ENCODE results near the gene PIP5K1C. TPM values are rescaled to one million over a fixed set of nuclear protein-coding genes. Genes with fewer than 3 reads are reported as not detected.

PIP5K1C gene
- total RNA-seq, 1 donor from 2014 or later: 65.8 TPM

DNA sequence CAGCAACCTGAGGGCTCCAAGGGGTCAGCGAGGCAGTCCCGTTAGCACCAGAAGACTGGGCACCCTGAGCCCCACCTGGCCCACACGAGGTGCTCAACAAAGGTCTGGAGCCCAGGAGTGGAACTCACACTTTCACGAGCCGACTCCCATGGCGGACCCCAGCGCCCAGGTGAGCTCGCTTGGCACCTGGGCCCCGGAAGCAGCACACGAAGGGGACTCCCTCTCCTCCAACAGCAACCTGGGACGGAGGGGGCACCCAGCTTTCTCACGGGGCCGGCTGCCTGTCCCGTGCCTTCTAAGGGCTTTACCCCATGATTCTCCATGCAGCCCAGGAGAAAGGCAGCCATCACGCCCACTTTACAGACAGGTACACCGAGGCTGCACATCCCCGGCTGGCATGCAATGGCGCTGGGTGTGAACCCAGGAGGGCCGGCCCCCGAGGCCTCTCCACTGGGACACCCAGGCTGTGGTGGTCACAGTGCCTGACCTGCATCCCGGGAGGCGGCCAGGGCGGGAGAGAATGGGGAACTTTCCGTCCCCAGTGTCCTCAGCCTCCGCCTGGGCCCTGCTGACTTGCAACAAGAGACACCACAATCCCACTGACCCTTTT, 5.0 kb downstream of the PIP5K1C start:
- Mint-ChIP-seq H3K27ac (ENCODE audit: unreplicated experiment) (no peak overlapping the region), H3K27me3 (ENCODE audit: unreplicated experiment) (peaks cover 6% of the 10 kb centered on the region), H3K36me3 (ENCODE audit: low read depth, unreplicated experiment) (peaks cover 8% of the 10 kb centered on the region), H3K9me3 (ENCODE audit: unreplicated experiment) (no peaks in the 10 kb centered on the region), H3K4me3 (ENCODE audit: unreplicated experiment) (no peak overlapping the region), H3K4me1 (ENCODE audit: unreplicated experiment) (peaks cover 3% of the 10 kb centered on the region)
- DNase-seq (ENCODE audit: low spot score): no peak
- TF ChIP-seq, protein P1, sequence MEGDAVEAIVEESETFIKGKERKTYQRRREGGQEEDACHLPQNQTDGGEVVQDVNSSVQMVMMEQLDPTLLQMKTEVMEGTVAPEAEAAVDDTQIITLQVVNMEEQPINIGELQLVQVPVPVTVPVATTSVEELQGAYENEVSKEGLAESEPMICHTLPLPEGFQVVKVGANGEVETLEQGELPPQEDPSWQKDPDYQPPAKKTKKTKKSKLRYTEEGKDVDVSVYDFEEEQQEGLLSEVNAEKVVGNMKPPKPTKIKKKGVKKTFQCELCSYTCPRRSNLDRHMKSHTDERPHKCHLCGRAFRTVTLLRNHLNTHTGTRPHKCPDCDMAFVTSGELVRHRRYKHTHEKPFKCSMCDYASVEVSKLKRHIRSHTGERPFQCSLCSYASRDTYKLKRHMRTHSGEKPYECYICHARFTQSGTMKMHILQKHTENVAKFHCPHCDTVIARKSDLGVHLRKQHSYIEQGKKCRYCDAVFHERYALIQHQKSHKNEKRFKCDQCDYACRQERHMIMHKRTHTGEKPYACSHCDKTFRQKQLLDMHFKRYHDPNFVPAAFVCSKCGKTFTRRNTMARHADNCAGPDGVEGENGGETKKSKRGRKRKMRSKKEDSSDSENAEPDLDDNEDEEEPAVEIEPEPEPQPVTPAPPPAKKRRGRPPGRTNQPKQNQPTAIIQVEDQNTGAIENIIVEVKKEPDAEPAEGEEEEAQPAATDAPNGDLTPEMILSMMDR (IDR thresholded peaks at IDR 0.05; ENCODE audit: unreplicated experiment): no peak

DNA sequence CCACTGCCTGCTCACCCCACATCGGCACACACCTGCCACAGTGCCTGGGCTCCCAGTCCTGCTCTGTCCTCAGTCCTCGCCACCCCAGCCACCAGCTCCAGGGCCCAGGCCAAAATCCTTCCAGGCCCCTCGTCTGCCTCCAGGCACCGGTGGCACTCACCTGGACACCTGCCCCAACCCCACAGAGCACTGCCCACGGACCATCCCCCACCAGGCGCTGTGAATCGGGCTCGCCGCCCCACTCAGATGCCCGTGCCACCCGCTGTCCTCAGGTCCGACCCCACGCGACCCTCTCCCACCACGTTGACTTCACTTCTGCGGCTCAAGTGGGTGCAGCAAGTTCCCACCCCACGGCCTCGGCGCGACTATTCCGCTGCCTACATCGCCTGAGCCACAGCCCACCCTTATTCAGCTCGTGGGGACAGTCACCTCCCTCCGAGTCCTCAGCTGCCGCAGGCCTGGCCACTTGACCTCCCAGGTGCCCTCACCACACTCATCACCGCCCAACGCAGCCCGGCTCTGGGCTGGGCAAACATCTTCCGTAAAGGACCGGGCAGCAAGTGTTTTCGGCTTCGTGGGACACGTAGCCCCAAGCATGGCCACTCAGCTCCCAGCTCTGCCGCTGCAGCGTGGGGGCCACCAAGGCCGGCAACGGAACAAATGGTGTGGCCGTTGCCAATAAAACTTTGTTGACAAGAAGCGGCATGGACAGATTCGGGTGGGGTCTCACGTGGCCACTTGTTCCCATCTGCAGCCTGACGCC, 5.7 kb downstream of the PIP5K1C start:
- DNase-seq (ENCODE audit: low spot score): no peak
- Mint-ChIP-seq H3K27ac (ENCODE audit: unreplicated experiment) (no peak overlapping the region), H3K4me3 (ENCODE audit: unreplicated experiment) (no peak overlapping the region)

DNA sequence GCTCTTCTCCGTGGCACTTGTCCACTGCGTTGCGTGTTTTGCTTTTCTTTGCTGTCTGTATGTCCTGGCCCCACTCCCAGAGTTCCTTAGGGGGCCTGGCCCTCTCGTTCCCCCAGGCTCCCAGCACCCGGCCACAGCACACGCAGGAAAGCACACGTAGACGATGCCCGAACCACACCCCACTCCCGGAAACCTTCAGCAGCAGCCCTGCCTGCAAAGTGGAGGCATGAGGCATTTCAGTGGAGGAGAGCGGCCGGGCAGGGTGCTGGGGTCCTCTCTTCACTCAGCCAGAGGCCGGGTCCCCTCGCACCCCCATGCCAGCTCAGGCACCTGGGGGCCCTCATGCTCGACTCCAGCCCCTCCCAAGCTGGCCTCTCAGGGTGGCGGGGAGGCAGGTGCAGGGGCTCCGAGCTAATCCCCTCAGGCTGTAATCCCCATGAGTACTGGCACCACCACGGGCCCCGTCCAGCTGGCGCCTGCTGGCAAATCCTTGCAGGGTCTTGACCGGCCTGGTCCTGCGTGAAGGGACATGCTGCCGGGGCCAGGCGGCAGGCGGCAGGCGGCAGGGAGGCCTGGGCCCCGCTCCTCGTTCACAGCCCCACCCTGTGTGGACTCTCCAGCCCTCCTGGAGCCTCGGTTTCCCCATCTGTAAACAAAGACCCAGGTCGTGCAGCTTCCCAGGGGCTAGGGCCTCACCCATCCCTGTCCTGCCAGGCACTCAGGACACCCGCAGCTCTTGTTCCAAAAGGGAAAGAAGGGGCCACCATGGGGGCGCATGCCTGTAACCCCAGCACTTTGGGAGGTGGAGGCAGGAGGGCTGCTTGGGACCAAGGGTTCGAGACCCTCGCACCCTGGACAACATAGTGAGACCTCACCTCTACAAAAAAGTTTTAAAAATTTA, 7.0 kb downstream of the PIP5K1C start:
- no peaks in the 10 kb centered on the region for H3K9me3 Mint-ChIP-seq (ENCODE audit: unreplicated experiment)
- peaks cover 7% of the 10 kb centered on the region for H3K27me3 Mint-ChIP-seq (ENCODE audit: unreplicated experiment)
- peaks cover 16% of the 10 kb centered on the region for H3K36me3 Mint-ChIP-seq (ENCODE audit: low read depth, unreplicated experiment)
- TF ChIP-seq, protein P1 (IDR thresholded peaks at IDR 0.05; ENCODE audit: unreplicated experiment): no peak
- H3K27ac Mint-ChIP-seq (ENCODE audit: unreplicated experiment): no peak overlapping the region
- H3K4me1 Mint-ChIP-seq (ENCODE audit: unreplicated experiment): peaks cover 4% of the 10 kb centered on the region
- no peak for DNase-seq (ENCODE audit: low spot score)
- no peak overlapping the region for H3K4me3 Mint-ChIP-seq (ENCODE audit: unreplicated experiment)

More for the DNA sequence above, 5.7 kb downstream of the PIP5K1C start:
- Mint-ChIP-seq H3K9me3 (ENCODE audit: unreplicated experiment) (no peaks in the 10 kb centered on the region), H3K36me3 (ENCODE audit: low read depth, unreplicated experiment) (peaks cover 14% of the 10 kb centered on the region), H3K4me1 (ENCODE audit: unreplicated experiment) (peaks cover 5% of the 10 kb centered on the region), H3K27me3 (ENCODE audit: unreplicated experiment) (peaks cover 6% of the 10 kb centered on the region)
- TF ChIP-seq, protein P1 (IDR thresholded peaks at IDR 0.05; ENCODE audit: unreplicated experiment): no peak

DNA sequence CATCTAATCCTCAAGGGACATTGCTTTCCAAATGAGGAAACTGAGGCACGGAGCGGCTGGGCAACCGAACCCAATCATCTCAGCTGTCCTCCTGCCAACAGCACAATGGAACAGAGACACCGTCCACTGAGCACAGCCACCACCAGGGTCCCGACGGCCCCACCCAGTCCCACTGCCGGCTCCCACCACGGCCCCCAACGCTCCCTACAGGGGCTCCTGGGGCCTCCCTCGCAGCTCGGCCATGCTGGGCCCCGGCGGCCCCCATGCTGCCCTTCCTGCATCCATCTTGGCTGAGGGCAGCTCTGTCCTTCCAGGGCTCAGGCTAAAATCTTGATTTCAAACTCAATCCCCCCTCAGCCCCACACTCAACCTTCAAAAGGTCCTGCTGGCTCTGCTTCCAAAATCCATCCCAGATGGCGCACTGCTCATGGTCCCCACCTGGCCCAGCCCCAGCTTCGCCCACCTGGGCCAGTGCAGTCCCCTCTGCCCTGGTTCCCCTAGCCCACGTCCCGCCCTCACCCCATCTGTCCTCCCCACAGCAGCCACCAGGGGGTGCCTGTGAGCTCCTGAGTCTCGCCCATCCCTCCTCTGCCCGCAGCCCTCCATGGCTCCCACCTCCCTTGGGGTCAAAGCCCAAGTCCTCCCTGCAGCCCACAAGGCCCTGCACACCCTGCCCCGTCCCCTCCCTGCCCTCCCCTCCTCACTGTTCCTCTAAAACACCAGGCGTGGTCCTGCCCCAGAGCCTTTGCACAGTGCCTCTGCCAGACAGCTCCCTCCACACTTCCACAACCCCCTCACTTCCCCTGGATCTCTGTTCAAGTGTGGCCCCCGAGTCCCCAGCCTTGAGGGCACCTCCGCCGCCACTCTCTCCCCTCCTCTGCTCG, 7.9 kb downstream of the PIP5K1C start:
- Mint-ChIP-seq H3K27ac (ENCODE audit: unreplicated experiment) (no peak overlapping the region), H3K9me3 (ENCODE audit: unreplicated experiment) (no peaks in the 10 kb centered on the region), H3K4me3 (ENCODE audit: unreplicated experiment) (no peak overlapping the region), H3K36me3 (ENCODE audit: low read depth, unreplicated experiment) (peaks cover 16% of the 10 kb centered on the region), H3K4me1 (ENCODE audit: unreplicated experiment) (peaks cover 5% of the 10 kb centered on the region), H3K27me3 (ENCODE audit: unreplicated experiment) (peaks cover 8% of the 10 kb centered on the region)
- DNase-seq (ENCODE audit: low spot score): peak; percentile 57
- TF ChIP-seq, protein P1 (IDR thresholded peaks at IDR 0.05; ENCODE audit: unreplicated experiment): peak; percentile 51
